Stomach (tissue), 4 donors: ENCODE results near the gene POLR3E.

ENCODE experiments used
- POLR2A ChIP-seq, 4 donors: fragments of 450-650 bp; IDR thresholded peaks; one replicate each; pipeline ENCODE4 v1.6.1; 2016; ENCODE audit warnings: antibody characterized with exemption in 4 of 4, control low read depth in 2 of 4, mild to moderate bottlenecking in 1 of 4, moderate library complexity in 1 of 4
- POLR2AphosphoS5 ChIP-seq, 3 donors: sonication (generic); formaldehyde crosslinking; IDR thresholded peaks; one replicate each; pipeline ENCODE4 v1.6.1; 2016; ENCODE audit warnings: antibody characterized with exemption in 3 of 3
- TF ChIP-seq, protein P1 (sequence below), 7 experiments: fragments of 450-650 bp in 4 of 7; fragments of 200-600 bp in 3 of 7; sonication (generic) in 3 of 7; IDR thresholded peaks; one replicate each; pipeline ENCODE4 v1.5.1; 2016 to 2019; ENCODE audit warnings: antibody characterized with exemption in 7 of 7, control low read depth in 2 of 7, mild to moderate bottlenecking in 1 of 7

DNA sequence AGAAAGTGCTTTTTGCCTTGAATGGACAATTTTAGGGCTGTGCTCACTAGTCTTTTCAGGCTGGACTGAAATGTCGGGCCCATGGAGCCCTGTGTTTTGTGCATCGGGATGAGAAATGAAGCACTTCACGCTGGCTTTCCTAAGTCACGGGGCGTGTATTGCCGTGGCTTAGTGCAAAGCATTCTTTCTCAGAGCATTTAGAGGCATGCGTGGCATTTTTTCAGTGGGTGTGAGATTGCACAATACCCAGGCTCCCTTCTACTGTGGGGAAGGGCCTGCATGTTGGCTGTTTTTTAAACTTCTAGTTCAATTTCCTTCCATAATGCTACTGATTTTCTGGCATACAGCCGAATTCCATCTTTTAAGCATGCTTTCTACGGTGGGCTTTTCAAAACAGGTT, 12.6 kb upstream of the POLR3E start:
- TF ChIP-seq, protein P1, sequence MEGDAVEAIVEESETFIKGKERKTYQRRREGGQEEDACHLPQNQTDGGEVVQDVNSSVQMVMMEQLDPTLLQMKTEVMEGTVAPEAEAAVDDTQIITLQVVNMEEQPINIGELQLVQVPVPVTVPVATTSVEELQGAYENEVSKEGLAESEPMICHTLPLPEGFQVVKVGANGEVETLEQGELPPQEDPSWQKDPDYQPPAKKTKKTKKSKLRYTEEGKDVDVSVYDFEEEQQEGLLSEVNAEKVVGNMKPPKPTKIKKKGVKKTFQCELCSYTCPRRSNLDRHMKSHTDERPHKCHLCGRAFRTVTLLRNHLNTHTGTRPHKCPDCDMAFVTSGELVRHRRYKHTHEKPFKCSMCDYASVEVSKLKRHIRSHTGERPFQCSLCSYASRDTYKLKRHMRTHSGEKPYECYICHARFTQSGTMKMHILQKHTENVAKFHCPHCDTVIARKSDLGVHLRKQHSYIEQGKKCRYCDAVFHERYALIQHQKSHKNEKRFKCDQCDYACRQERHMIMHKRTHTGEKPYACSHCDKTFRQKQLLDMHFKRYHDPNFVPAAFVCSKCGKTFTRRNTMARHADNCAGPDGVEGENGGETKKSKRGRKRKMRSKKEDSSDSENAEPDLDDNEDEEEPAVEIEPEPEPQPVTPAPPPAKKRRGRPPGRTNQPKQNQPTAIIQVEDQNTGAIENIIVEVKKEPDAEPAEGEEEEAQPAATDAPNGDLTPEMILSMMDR (IDR thresholded peaks at IDR 0.05): no peak
- TF ChIP-seq POLR2A (IDR thresholded peaks at IDR 0.05) (no peak), POLR2AphosphoS5 (IDR thresholded peaks at IDR 0.05) (no peak)
